ENCODE measurements around the gene CLEC5A.
"Not testable (repeated sequence)": the region's sequence is repeated elsewhere in the genome, so short reads cannot be mapped to it uniquely, and the experiment has no call there.

Gene CLEC5A

GRCh38 chr7:141946796-141947195, at the start of gene CLEC5A:
TSS of gene CLEC5A (minus strand) at chr7:141946974. CDS start at chr7:141946292, 682 bp downstream.
- no peak for DNase-seq

GRCh38 chr7:141993354-141993753, 46.6 kb upstream of the CLEC5A start:
- no peak for DNase-seq

- DNase-seq, result no peak
Observed at GRCh38 chr7:141992688-141993087, 45.9 kb upstream of the CLEC5A start.

- DNase-seq, result no peak
Observed at GRCh38 chr7:141992156-141992555, 45.4 kb upstream of the CLEC5A start.

- no peak for DNase-seq
Observed at GRCh38 chr7:141991140-141991539, 44.4 kb upstream of the CLEC5A start.

- DNase-seq, result no peak
Observed at GRCh38 chr7:141990011-141990725, 43.4 kb upstream of the CLEC5A start.

- DNase-seq, result not testable (repeated sequence)
Observed at GRCh38 chr7:141987803-141988202, 41.0 kb upstream of the CLEC5A start.

- no peak for DNase-seq
Observed at GRCh38 chr7:141986923-141987322, 40.1 kb upstream of the CLEC5A start.

GRCh38 chr7:141985926-141986325, 39.2 kb upstream of the CLEC5A start:
- not testable (repeated sequence) for DNase-seq

- DNase-seq, result no peak
Observed at GRCh38 chr7:141979568-141979967, 32.8 kb upstream of the CLEC5A start.

- DNase-seq, result no peak
Observed at GRCh38 chr7:141978351-141978750, 31.6 kb upstream of the CLEC5A start.

- DNase-seq, result no peak
Observed at GRCh38 chr7:141976524-141977245, 29.9 kb upstream of the CLEC5A start.

GRCh38 chr7:141975806-141976523, 29.2 kb upstream of the CLEC5A start:
- peak; percentile 66 for DNase-seq

GRCh38 chr7:141974831-141975230, 28.1 kb upstream of the CLEC5A start:
- DNase-seq, result no peak

GRCh38 chr7:141973673-141974072, 26.9 kb upstream of the CLEC5A start, which contains the start of gene TAS2R38:
TSS of gene TAS2R38 (minus strand) at chr7:141973773. CDS start at chr7:141973689, 84 bp downstream.
- DNase-seq, result no peak

- DNase-seq, result no peak
Observed at GRCh38 chr7:141960687-141961422, 14.1 kb upstream of the CLEC5A start.

GRCh38 chr7:141956084-141956483, 9.3 kb upstream of the CLEC5A start:
- DNase-seq, result no peak

GRCh38 chr7:141954334-141954733, 7.6 kb upstream of the CLEC5A start:
- DNase-seq, result no peak

- DNase-seq, result no peak
Observed at GRCh38 chr7:141952461-141952860, 5.7 kb upstream of the CLEC5A start.

GRCh38 chr7:141950806-141951205, 4.0 kb upstream of the CLEC5A start:
- DNase-seq, result no peak

- no peak for DNase-seq
Observed at GRCh38 chr7:141949911-141950310, 3.1 kb upstream of the CLEC5A start.

- no peak for DNase-seq
Observed at GRCh38 chr7:141949451-141949850, 2.7 kb upstream of the CLEC5A start.

GRCh38 chr7:141949021-141949420, 2.2 kb upstream of the CLEC5A start:
- DNase-seq, result no peak

Measured in EL (cell line).